H9 (cell line): ENCODE results near the gene DPP10. TPM values are rescaled to one million over a fixed set of nuclear protein-coding genes. Genes with fewer than 3 reads are reported as not detected.

ENCODE experiments used
- DNase-seq: peaks from one replicate; pipeline ENCODE4 v3.0.0-alpha.2; 2017
- H2AFZ ChIP-seq: one replicate; pipeline ENCODE4 v1.6.1; 2013; ENCODE audit warnings: mild to moderate bottlenecking, low read length, control low read depth, moderate library complexity
- H2AK5ac ChIP-seq: 2 replicates; pipeline ENCODE4 v1.6.1; 2013; ENCODE audit warnings: low read length, control low read depth, mixed read lengths; ENCODE audit not compliant: insufficient read length
- H2BK120ac ChIP-seq: one replicate; pipeline ENCODE4 v1.6.1; 2013; ENCODE audit warnings: low read depth, mild to moderate bottlenecking, low read length, control low read depth, inconsistent platforms; ENCODE audit not compliant: poor library complexity, severe bottlenecking
- H2BK12ac ChIP-seq: 2 replicates; pipeline ENCODE4 v1.6.1; 2013; ENCODE audit warnings: low read length, control low read depth, mixed read lengths, low read depth; ENCODE audit not compliant: insufficient read length
- H2BK15ac ChIP-seq: 2 replicates; pipeline ENCODE4 v1.6.1; 2013; ENCODE audit warnings: low read depth, low read length, control low read depth
- H2BK20ac ChIP-seq: one replicate; pipeline ENCODE4 v1.6.1; 2013; ENCODE audit warnings: low read depth, mild to moderate bottlenecking, low read length, control low read depth, inconsistent platforms; ENCODE audit not compliant: poor library complexity, severe bottlenecking
- H2BK5ac ChIP-seq: 2 replicates; pipeline ENCODE4 v1.6.1; 2013; ENCODE audit warnings: low read length, control low read depth, mixed read lengths; ENCODE audit not compliant: insufficient read length
- H3K14ac ChIP-seq: 2 replicates; pipeline ENCODE4 v1.6.1; 2013; ENCODE audit warnings: low read length, control low read depth; ENCODE audit not compliant: insufficient read depth
- H3K18ac ChIP-seq: 2 replicates; pipeline ENCODE4 v1.6.1; 2013; ENCODE audit warnings: low read depth, mild to moderate bottlenecking, mixed read lengths, low read length, control low read depth; ENCODE audit not compliant: insufficient read length
- H3K23ac ChIP-seq: 2 replicates; pipeline ENCODE4 v1.6.1; 2013; ENCODE audit warnings: low read length, control low read depth, mixed read lengths, low read depth; ENCODE audit not compliant: insufficient read length
- H3K23me2 ChIP-seq: 2 replicates; pipeline ENCODE4 v1.6.1; 2013; ENCODE audit warnings: low read depth, mild to moderate bottlenecking, mixed read lengths, low read length, control low read depth; ENCODE audit not compliant: insufficient read length, poor library complexity, severe bottlenecking
- H3K27ac ChIP-seq: 2 replicates; pipeline ENCODE4 v1.5.1; 2013; ENCODE audit warnings: low read length, control low read depth, mixed read lengths, low read depth; ENCODE audit not compliant: insufficient read length
- H3K27me3 ChIP-seq: 2 replicates; pipeline ENCODE4 v1.6.1; 2013; ENCODE audit warnings: low read length, control low read depth, inconsistent platforms; ENCODE audit not compliant: insufficient read depth
- H3K4ac ChIP-seq: 2 replicates; pipeline ENCODE4 v1.6.1; 2013; ENCODE audit warnings: low read depth, mild to moderate bottlenecking, control low read depth, inconsistent platforms, low read length, moderate library complexity
- H3K4me1 ChIP-seq: 2 replicates; pipeline ENCODE4 v1.6.1; 2013; ENCODE audit warnings: low read length, control low read depth, inconsistent platforms; ENCODE audit not compliant: insufficient read depth
- H3K4me2 ChIP-seq: 2 replicates; pipeline ENCODE4 v1.6.1; 2013; ENCODE audit warnings: low read length, control low read depth, mixed read lengths; ENCODE audit not compliant: insufficient read length, insufficient read depth
- H3K56ac ChIP-seq: 2 replicates; pipeline ENCODE4 v1.6.1; 2013; ENCODE audit warnings: low read depth, mild to moderate bottlenecking, mixed read lengths, low read length, control low read depth; ENCODE audit not compliant: insufficient read length
- H3K79me1 ChIP-seq: 2 replicates; pipeline ENCODE4 v1.6.1; 2013; ENCODE audit warnings: low read depth, mild to moderate bottlenecking, moderate library complexity, low read length, control low read depth, inconsistent platforms; ENCODE audit not compliant: insufficient read depth, poor library complexity, severe bottlenecking
- H3K79me2 ChIP-seq: 2 replicates; pipeline ENCODE4 v1.6.1; 2013; ENCODE audit warnings: low read length, control low read depth, inconsistent platforms; ENCODE audit not compliant: insufficient read depth
- H3K9ac ChIP-seq: 2 replicates; pipeline ENCODE4 v1.6.1; 2013; ENCODE audit warnings: low read length, control low read depth, mixed read lengths; ENCODE audit not compliant: insufficient read length; ENCODE audit errors: extremely low read depth
- H3K9me3 ChIP-seq: one replicate; pipeline ENCODE4 v1.6.1; 2013; ENCODE audit warnings: low read depth, low read length, inconsistent platforms; ENCODE audit not compliant: control insufficient read depth
- H3T11ph ChIP-seq: one replicate; pipeline ENCODE4 v1.6.1; 2013; ENCODE audit warnings: mild to moderate bottlenecking, low read length, control low read depth, inconsistent platforms
- H4K20me1 ChIP-seq: one replicate; pipeline ENCODE4 v1.6.1; 2013; ENCODE audit not compliant: control insufficient read depth, insufficient read length, insufficient read depth
- H4K5ac ChIP-seq: 2 replicates; pipeline ENCODE4 v1.6.1; 2013; ENCODE audit warnings: low read depth, mild to moderate bottlenecking, mixed read lengths, low read length, control low read depth; ENCODE audit not compliant: insufficient read length
- H4K8ac ChIP-seq: replicated peaks from 2 replicates; pipeline ENCODE4 v1.6.1; 2013; ENCODE audit warnings: low read length, control low read depth, mixed read lengths, low read depth; ENCODE audit not compliant: insufficient read length
- H4K91ac ChIP-seq: 2 replicates; pipeline ENCODE4 v1.6.1; 2013; ENCODE audit warnings: low read depth, mild to moderate bottlenecking, moderate library complexity, mixed read lengths, low read length, control low read depth; ENCODE audit not compliant: insufficient read length
- H3K27ac Mint-ChIP-seq, 3 experiments: 2 replicates in 2 of 3; 3 replicates in 1 of 3; pipeline ENCODE4 v1.8.0; 2020 to 2021; ENCODE audit warnings: mixed read lengths in 3 of 3, mild to moderate bottlenecking in 1 of 3, moderate library complexity in 1 of 3
- H3K27me3 Mint-ChIP-seq: 2 replicates; pipeline ENCODE4 v1.8.0; 2021; ENCODE audit warnings: low read depth, mild to moderate bottlenecking, moderate library complexity, mixed read lengths
- H3K36me3 Mint-ChIP-seq, 3 experiments: 2 replicates in 2 of 3; 3 replicates in 1 of 3; pipeline ENCODE4 v1.8.0; 2020 to 2021; ENCODE audit warnings: low read depth in 3 of 3, mixed read lengths in 3 of 3; ENCODE audit not compliant: insufficient read depth in 1 of 3
- H3K4me1 Mint-ChIP-seq, 2 experiments: 2 replicates each; pipeline ENCODE4 v1.8.0; 2020; ENCODE audit warnings: mixed read lengths in 2 of 2
- H3K4me3 Mint-ChIP-seq, 2 experiments: 2 replicates in 1 of 2; 3 replicates in 1 of 2; pipeline ENCODE4 v1.8.0; 2020 to 2021; ENCODE audit warnings: mild to moderate bottlenecking in 2 of 2, mixed read lengths in 2 of 2, moderate library complexity in 1 of 2
- H3K9me3 Mint-ChIP-seq, 2 experiments: 2 replicates in 1 of 2; 3 replicates in 1 of 2; pipeline ENCODE4 v1.8.0; 2020; ENCODE audit warnings: mild to moderate bottlenecking in 2 of 2, mixed read lengths in 2 of 2, moderate library complexity in 1 of 2
- WGBS: extraction: QIAGEN DNeasy Blood & Tissue Kit; methylation state at CpG from one replicate; pipeline ENCODE4 v1.1.7; 2013; ENCODE audit warnings: missing lambda C conversion rate, low lambda C conversion rate, mixed read lengths; ENCODE audit not compliant: insufficient read length; ENCODE audit errors: extremely low coverage; 5-methylcytosine and 5-hydroxymethylcytosine counted together
- total RNA-seq: library from RNA; stranded (reverse); gene quantifications from 2 replicates; pipeline ENCODE4 v1.2.1, GENCODE V29; 2021
- TF ChIP-seq, protein P1 (sequence below): fragments of 200-600 bp; sonication (generic); conservative IDR thresholded peaks from 3 replicates; pipeline ENCODE4 v1.8.0; 2021; ENCODE audit warnings: antibody characterized with exemption, mild to moderate bottlenecking

DPP10 gene
- total RNA-seq, 1 experiment from 2014 or later = 11.3 TPM

DNA sequence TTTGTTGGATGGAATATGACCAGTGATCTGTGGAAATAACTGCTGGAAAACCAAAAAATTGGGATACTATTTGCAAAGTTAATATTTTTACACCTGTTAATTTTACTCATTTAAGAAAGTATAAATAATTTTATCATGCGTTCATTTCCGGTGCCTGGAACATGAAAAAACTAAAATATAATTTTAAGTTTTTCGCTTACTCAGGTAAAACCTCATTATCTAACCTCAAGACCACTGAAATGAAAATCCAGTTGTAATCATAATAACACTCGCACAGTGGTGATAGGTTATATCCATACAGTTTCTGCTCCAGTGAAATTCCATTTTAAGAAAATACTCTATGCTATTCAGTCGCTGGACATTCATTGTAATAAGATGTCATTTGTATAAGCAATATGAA lies 517.9 kb downstream of the DPP10 start:
- TF ChIP-seq, protein P1, sequence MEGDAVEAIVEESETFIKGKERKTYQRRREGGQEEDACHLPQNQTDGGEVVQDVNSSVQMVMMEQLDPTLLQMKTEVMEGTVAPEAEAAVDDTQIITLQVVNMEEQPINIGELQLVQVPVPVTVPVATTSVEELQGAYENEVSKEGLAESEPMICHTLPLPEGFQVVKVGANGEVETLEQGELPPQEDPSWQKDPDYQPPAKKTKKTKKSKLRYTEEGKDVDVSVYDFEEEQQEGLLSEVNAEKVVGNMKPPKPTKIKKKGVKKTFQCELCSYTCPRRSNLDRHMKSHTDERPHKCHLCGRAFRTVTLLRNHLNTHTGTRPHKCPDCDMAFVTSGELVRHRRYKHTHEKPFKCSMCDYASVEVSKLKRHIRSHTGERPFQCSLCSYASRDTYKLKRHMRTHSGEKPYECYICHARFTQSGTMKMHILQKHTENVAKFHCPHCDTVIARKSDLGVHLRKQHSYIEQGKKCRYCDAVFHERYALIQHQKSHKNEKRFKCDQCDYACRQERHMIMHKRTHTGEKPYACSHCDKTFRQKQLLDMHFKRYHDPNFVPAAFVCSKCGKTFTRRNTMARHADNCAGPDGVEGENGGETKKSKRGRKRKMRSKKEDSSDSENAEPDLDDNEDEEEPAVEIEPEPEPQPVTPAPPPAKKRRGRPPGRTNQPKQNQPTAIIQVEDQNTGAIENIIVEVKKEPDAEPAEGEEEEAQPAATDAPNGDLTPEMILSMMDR = no peak
- Histone ChIP-seq H3K23ac (no peak overlapping the region), H2BK12ac (no peak overlapping the region), H3K4me1 (no peaks in the 10 kb centered on the region), H3K4me2 (no peak overlapping the region), H3K23me2 (no peaks in the 10 kb centered on the region), H2BK5ac (no peak overlapping the region), H3T11ph (no peak overlapping the region), H2BK20ac (no peak overlapping the region), H4K20me1 (no peaks in the 10 kb centered on the region), H3K18ac (no peak overlapping the region), H3K4ac (no peak overlapping the region), H2AFZ (no peak overlapping the region), H2BK120ac (no peak overlapping the region), H2BK15ac (no peak overlapping the region), H2AK5ac (no peak overlapping the region), H3K79me2 (no peaks in the 10 kb centered on the region), H3K27me3 (no peaks in the 10 kb centered on the region), H4K91ac (no peak overlapping the region), H3K9me3 (no peaks in the 10 kb centered on the region), H3K9ac (no peak overlapping the region), H3K14ac (no peak overlapping the region), H3K56ac (no peak overlapping the region), H3K27ac (no peak overlapping the region), H3K79me1 (no peaks in the 10 kb centered on the region), H4K5ac (no peak overlapping the region), H4K8ac (no peak overlapping the region)
- Mint-ChIP-seq H3K36me3 (peaks cover 7 to 23% (median 15%) of the 10 kb centered on the region in 3 experiments; a peak in 6 of 7 replicates), H3K4me1 (peaks cover under 1 to 2% of the 10 kb centered on the region in 2 experiments; a peak in 3 of 4 replicates), H3K4me3 (no peak overlapping the region), H3K9me3 (peaks cover 12 to 20% of the 10 kb centered on the region in 2 experiments), H3K27ac (no peak overlapping the region), H3K27me3 (no peaks in the 10 kb centered on the region; the same call in 1 of the 2 replicates)
- no CpG with 5 or more reads among the region's 5 CpGs for WGBS
- no peak for DNase-seq
